Sigmoid colon (tissue), 7 donors: ENCODE data around the gene TACC2. TPM values are rescaled to one million over a fixed set of nuclear protein-coding genes. Genes with fewer than 3 reads are reported as not detected.
"Not testable (repeated sequence)": the region's sequence is repeated elsewhere in the genome, so short reads cannot be mapped to it uniquely, and the experiment has no call there.

Source experiments
- DNase-seq: peaks from one replicate; pipeline ENCODE4 v3.0.0-alpha.2; 2019
- H3K27ac ChIP-seq, 4 donors: fragments of 200-600 bp; sonication (generic); one replicate each; pipeline ENCODE4 v1.5.1; 2016 to 2019; ENCODE audit warnings: mild to moderate bottlenecking in 1 of 4
- H3K27me3 ChIP-seq, 3 donors: fragments of 200-600 bp; sonication (generic); one replicate each; pipeline ENCODE4 v1.5.1; 2019; ENCODE audit warnings: mild to moderate bottlenecking in 1 of 3
- H3K36me3 ChIP-seq, 4 donors: fragments of 200-600 bp; sonication (generic); one replicate each; pipeline ENCODE4 v1.5.1; 2016 to 2019
- H3K4me1 ChIP-seq, 4 donors: fragments of 200-600 bp; sonication (generic); one replicate each; pipeline ENCODE4 v1.5.1; 2017 to 2019
- H3K4me3 ChIP-seq, 4 donors: fragments of 200-600 bp; sonication (generic); one replicate each; pipeline ENCODE4 v1.5.1; 2017 to 2019; ENCODE audit warnings: mild to moderate bottlenecking in 2 of 4, moderate library complexity in 1 of 4
- H3K9me3 ChIP-seq, 4 donors: fragments of 200-600 bp in 3 of 4; sonication (generic) in 3 of 4; one replicate each; pipeline versions ENCODE4 v1.5.1 to v1.6.1; 2013 to 2019
- EP300 ChIP-seq, 4 donors: sonication (generic); formaldehyde crosslinking; IDR thresholded peaks; one replicate each; pipeline ENCODE4 v1.6.1; 2017; ENCODE audit warnings: antibody characterized with exemption in 4 of 4
- POLR2A ChIP-seq, 2 donors: fragments of 450-650 bp; IDR thresholded peaks; one replicate each; pipeline ENCODE4 v1.6.1; 2016; ENCODE audit warnings: antibody characterized with exemption in 2 of 2, mild to moderate bottlenecking in 2 of 2, moderate library complexity in 2 of 2
- POLR2AphosphoS5 ChIP-seq, 4 donors: sonication (generic); formaldehyde crosslinking; IDR thresholded peaks; one replicate each; pipeline ENCODE4 v1.6.1; 2017; ENCODE audit warnings: antibody characterized with exemption in 4 of 4
- WGBS, 2 donors: extraction: QIAGEN DNeasy Blood & Tissue Kit; methylation state at CpG; one replicate each; pipeline ENCODE4 v1.1.7; 2013; 5-methylcytosine and 5-hydroxymethylcytosine counted together
- intact Hi-C: fragments of 100-400 bp; cut with DNase I; formaldehyde crosslinking; loops from one replicate; pipeline ENCODE4 v1.15.1; 2023
- polyA plus RNA-seq, 3 donors: library from polyadenylated mRNA; stranded (reverse); fragments of 200-250 nt; gene quantifications; one replicate each; pipeline ENCODE4 v1.2.3, GENCODE V29; 2013
- total RNA-seq, 4 donors: library from RNA; depleted of rRNA; stranded (reverse); fragments of >200 nt; gene quantifications; one replicate each; pipeline ENCODE4 v1.1.0, GENCODE V29; 2016
- TF ChIP-seq, protein P1 (sequence below), 4 experiments: fragments of 450-650 bp in 3 of 4; fragments of 200-600 bp in 1 of 4; IDR thresholded peaks; one replicate each; pipeline ENCODE4 v1.5.1; 2016 to 2019; ENCODE audit warnings: antibody characterized with exemption in 4 of 4, mild to moderate bottlenecking in 3 of 4, moderate library complexity in 2 of 4
- donor health status: healthy with polysubstance abuse.
- donor health status: Bipolar disorder and iron deficiency.
- donor health status: healthy.

Gene TACC2
- total and polyA plus RNA-seq, 7 donors: 43.7 to 173 (median 71.0) TPM

DNA sequence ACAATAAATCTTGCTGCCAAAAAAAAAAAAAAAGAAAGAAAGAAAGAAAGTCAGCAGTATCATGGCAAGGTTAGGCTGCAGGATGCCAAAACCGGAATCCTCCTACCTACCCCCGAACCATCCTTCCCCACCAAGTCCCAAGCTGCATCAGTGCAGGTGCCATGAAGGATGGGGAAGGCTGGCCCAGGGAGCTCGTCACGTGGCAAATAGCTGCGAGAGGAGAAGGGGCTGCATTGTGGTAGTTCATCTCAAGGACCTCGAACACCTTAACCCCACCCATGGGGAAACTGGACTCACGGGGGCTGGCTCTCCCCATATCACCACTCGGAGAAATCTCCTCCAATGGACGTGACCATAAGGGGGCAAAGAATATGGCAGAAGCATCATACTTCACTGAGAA lies 86.2 kb downstream of the TACC2 start:
- no peak for DNase-seq
- TF ChIP-seq, protein P1, sequence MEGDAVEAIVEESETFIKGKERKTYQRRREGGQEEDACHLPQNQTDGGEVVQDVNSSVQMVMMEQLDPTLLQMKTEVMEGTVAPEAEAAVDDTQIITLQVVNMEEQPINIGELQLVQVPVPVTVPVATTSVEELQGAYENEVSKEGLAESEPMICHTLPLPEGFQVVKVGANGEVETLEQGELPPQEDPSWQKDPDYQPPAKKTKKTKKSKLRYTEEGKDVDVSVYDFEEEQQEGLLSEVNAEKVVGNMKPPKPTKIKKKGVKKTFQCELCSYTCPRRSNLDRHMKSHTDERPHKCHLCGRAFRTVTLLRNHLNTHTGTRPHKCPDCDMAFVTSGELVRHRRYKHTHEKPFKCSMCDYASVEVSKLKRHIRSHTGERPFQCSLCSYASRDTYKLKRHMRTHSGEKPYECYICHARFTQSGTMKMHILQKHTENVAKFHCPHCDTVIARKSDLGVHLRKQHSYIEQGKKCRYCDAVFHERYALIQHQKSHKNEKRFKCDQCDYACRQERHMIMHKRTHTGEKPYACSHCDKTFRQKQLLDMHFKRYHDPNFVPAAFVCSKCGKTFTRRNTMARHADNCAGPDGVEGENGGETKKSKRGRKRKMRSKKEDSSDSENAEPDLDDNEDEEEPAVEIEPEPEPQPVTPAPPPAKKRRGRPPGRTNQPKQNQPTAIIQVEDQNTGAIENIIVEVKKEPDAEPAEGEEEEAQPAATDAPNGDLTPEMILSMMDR (IDR thresholded peaks at IDR 0.05): no peak
- TF ChIP-seq POLR2A (IDR thresholded peaks at IDR 0.05): no peak
- no peak for TF ChIP-seq POLR2AphosphoS5 (IDR thresholded peaks at IDR 0.05)
- TF ChIP-seq EP300 (IDR thresholded peaks at IDR 0.05): no peak

DNA sequence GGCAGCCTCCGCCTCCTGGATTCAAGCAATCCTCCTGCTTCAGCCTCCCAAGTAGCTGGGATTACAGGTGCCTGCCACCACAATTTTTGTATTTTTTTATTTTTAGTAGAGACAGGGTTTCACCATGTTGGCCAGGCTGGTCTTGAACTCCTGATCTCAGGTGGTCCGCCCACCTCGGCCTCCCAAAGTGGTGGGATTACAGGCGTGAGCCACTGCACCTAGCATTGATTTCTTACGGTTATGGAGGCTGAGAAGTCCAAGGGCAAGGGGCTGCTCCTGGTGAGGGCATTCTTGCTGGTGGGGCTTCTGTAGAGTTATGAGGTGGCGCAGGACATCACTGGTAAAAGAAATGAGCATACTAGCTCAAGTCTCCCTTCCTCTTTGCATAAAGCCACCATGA lies 86.9 kb downstream of the TACC2 start:
- H3K36me3 ChIP-seq, H3K9me3 ChIP-seq, H3K4me3 ChIP-seq, H3K27me3 ChIP-seq, intact Hi-C loops, DNase-seq, H3K27ac ChIP-seq: not testable (repeated sequence)
- WGBS, 2 donors: 97 to 98% methylated on average over 6 of the region's 6 CpGs
- H3K4me1 ChIP-seq: peaks cover 0 to 16% (median 10%) of the 10 kb centered on the region in 4 donors

More for the DNA sequence above, 86.2 kb downstream of the TACC2 start:
- H3K4me1 ChIP-seq: peaks cover 0 to 18% (median 13%) of the 10 kb centered on the region in 4 donors
- no peaks in the 10 kb centered on the region for H3K9me3 ChIP-seq
- WGBS, 2 donors: 91 to 95% methylated on average over 9 of the region's 9 CpGs
- no peak overlapping the region for H3K4me3 ChIP-seq
- no peaks in the 10 kb centered on the region for H3K36me3 ChIP-seq
- H3K27ac ChIP-seq: no peak overlapping the region
- intact Hi-C loops: no loop called here
- no peaks in the 10 kb centered on the region for H3K27me3 ChIP-seq

- Histone ChIP-seq H3K36me3 (peaks cover 0 to 2% (median 0%) of the 10 kb centered on the region in 4 donors), H3K4me3 (no peak overlapping the region), H3K27me3 (no peaks in the 10 kb centered on the region), H3K27ac (no peak overlapping the region), H3K9me3 (no peaks in the 10 kb centered on the region), H3K4me1 (peaks cover 0 to 16% (median 10%) of the 10 kb centered on the region in 4 donors)
- intact Hi-C loops: no loop called here
- 89 to 93% methylated on average over 10 of the region's 10 CpGs for WGBS, 2 donors
- no peak for TF ChIP-seq EP300 (IDR thresholded peaks at IDR 0.05)
- DNase-seq: no peak
These were observed 88.4 kb downstream of the TACC2 start for GRCh38 chr10:122077311-122077875.

DNA sequence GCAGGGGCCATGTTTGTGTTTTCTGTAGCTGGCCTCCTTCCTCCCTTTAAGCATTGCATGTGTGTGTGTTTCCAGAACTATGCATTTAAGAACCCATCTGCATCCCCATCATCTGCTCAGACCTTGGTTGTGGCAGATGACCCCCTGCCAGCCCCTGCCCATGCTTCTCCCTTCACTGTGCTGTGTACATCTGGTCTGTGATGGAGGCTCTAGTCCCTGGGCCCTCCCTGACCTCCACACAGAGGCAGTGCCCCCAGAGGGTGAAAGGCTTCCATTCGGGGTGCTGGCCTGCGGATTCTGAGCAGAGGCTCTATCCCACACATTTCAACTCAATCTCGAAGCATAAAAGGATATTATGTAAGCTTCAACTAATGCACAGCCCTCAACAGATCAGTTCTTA lies 89.4 kb downstream of the TACC2 start:
- Histone ChIP-seq H3K9me3 (no peaks in the 10 kb centered on the region), H3K27ac (peak overlapping the region in 2 of 4 donors; percentile 60 to 64), H3K4me3 (no peak overlapping the region), H3K4me1 (peaks cover 0 to 16% (median 10%) of the 10 kb centered on the region in 4 donors), H3K36me3 (peaks cover 0 to 11% (median 2%) of the 10 kb centered on the region in 4 donors), H3K27me3 (no peaks in the 10 kb centered on the region)
- 82 to 86% methylated on average over 3 of the region's 3 CpGs for WGBS, 2 donors
- TF ChIP-seq EP300 (IDR thresholded peaks at IDR 0.05) (no peak), POLR2A (IDR thresholded peaks at IDR 0.05) (no peak), POLR2AphosphoS5 (IDR thresholded peaks at IDR 0.05) (no peak)
- TF ChIP-seq, protein P1 (IDR thresholded peaks at IDR 0.05): no peak
- DNase-seq: no peak
- intact Hi-C loops: no loop called here

- 62 to 66% methylated on average over 13 of the region's 13 CpGs for WGBS, 2 donors
- peak overlapping the region in 3 of 4 donors; percentile 13 to 64 (median 60) for H3K27ac ChIP-seq
- peaks cover 0 to 15% (median 2%) of the 10 kb centered on the region in 4 donors for H3K36me3 ChIP-seq
- intact Hi-C loops: no loop called here
- no peak for DNase-seq
- H3K9me3 ChIP-seq: no peaks in the 10 kb centered on the region
- TF ChIP-seq POLR2AphosphoS5 (IDR thresholded peaks at IDR 0.05) (peak in 1 of 4 donors; percentile 22), POLR2A (IDR thresholded peaks at IDR 0.05) (no peak)
- H3K4me3 ChIP-seq: no peak overlapping the region
- peaks cover 0 to 16% (median 10%) of the 10 kb centered on the region in 4 donors for H3K4me1 ChIP-seq
- no peaks in the 10 kb centered on the region for H3K27me3 ChIP-seq
These were observed 90.2 kb downstream of the TACC2 start for GRCh38 chr10:122078965-122079795.
